IMR-90 (cell line): ENCODE results near the gene FOXK1. TPM values are rescaled to one million over a fixed set of nuclear protein-coding genes. Genes with fewer than 3 reads are reported as not detected.

Experiments used
- ATAC-seq: fragments of 200-7000 bp; cut with Tn5 transposase; 2 replicates; pipeline ENCODE4 v1.9.1; 2020; ENCODE audit warnings: low read depth, mild to moderate bottlenecking, moderate library complexity
- BruUV-seq: library from RNA; stranded (reverse); fragments of 400-500 nt; replicated peaks from 2 replicates; lab custom pipeline; 2021; lab: Mats Ljungman, UMichigan
- CTCF ChIA-PET: fragments of 300-600 bp; formaldehyde crosslinking; extraction: SDS; loops from one replicate; lab custom pipeline; 2021; ENCODE audit warnings: antibody characterized with exemption; lab: Yijun Ruan, JAX
- POLR2A ChIA-PET: fragments of 300-600 bp; sonication (Branson Sonifier 250); formaldehyde crosslinking; loops from one replicate; lab custom pipeline; 2022; ENCODE audit warnings: antibody characterized with exemption; ENCODE audit not compliant: unreplicated experiment; lab: Charles Lee
- DNase-seq: peaks from one replicate; pipeline ENCODE4 v3.0.0; 2013
- H2AFZ ChIP-seq: replicated peaks from 2 replicates; pipeline ENCODE3; 2013; ENCODE audit warnings: low read length, mild to moderate bottlenecking; ENCODE audit not compliant: poor library complexity
- H2AK5ac ChIP-seq: 2 replicates; pipeline ENCODE4 v1.6.1; 2013; ENCODE audit warnings: low read depth, low read length, inconsistent platforms
- H2AK9ac ChIP-seq: replicated peaks from 2 replicates; pipeline ENCODE3; 2013; ENCODE audit warnings: mild to moderate bottlenecking, low read depth, low read length, moderate library complexity; ENCODE audit not compliant: poor library complexity
- H2BK120ac ChIP-seq: 2 replicates; pipeline ENCODE4 v1.6.1; 2013; ENCODE audit warnings: low read depth, low read length, inconsistent platforms
- H2BK15ac ChIP-seq: 3 replicates; pipeline ENCODE4 v1.6.1; 2013; ENCODE audit warnings: low read depth, low read length, inconsistent platforms
- H2BK20ac ChIP-seq: 2 replicates; pipeline ENCODE4 v1.6.1; 2013; ENCODE audit warnings: low read depth, mild to moderate bottlenecking, inconsistent platforms, low read length, moderate library complexity
- H2BK5ac ChIP-seq: 2 replicates; pipeline ENCODE4 v1.6.1; 2013; ENCODE audit warnings: mild to moderate bottlenecking, low read depth, low read length, inconsistent platforms; ENCODE audit not compliant: poor library complexity, severe bottlenecking
- H3K14ac ChIP-seq: replicated peaks from 2 replicates; pipeline ENCODE4 v1.6.1; 2013; ENCODE audit warnings: low read depth, low read length, inconsistent platforms
- H3K18ac ChIP-seq: 2 replicates; pipeline ENCODE4 v1.6.1; 2013; ENCODE audit warnings: low read depth, low read length, control low read depth
- H3K23ac ChIP-seq: 2 replicates; pipeline ENCODE4 v1.6.1; 2013; ENCODE audit warnings: low read depth, low read length, inconsistent platforms
- H3K27ac ChIP-seq: 2 replicates; pipeline ENCODE4 v1.5.1; 2013; ENCODE audit warnings: mild to moderate bottlenecking, control low read depth, low read length; ENCODE audit not compliant: insufficient read depth
- H3K27me3 ChIP-seq: 2 replicates; pipeline ENCODE4 v1.6.1; 2013; ENCODE audit warnings: low read length; ENCODE audit not compliant: control insufficient read depth, insufficient read depth
- H3K36me3 ChIP-seq: 2 replicates; pipeline ENCODE4 v1.6.1; 2013; ENCODE audit warnings: low read length, mixed read lengths; ENCODE audit not compliant: control insufficient read depth, insufficient read depth
- H3K4ac ChIP-seq: 2 replicates; pipeline ENCODE4 v1.6.1; 2013; ENCODE audit warnings: low read depth, low read length, inconsistent platforms
- H3K4me1 ChIP-seq: 2 replicates; pipeline ENCODE4 v1.6.1; 2013; ENCODE audit warnings: low read length, mixed read lengths; ENCODE audit not compliant: control insufficient read depth, insufficient read depth
- H3K4me2 ChIP-seq: 2 replicates; pipeline ENCODE4 v1.6.1; 2013; ENCODE audit warnings: low read depth, mild to moderate bottlenecking, control low read depth, low read length, moderate library complexity
- H3K4me3 ChIP-seq: 2 replicates; pipeline ENCODE4 v1.5.1; 2013; ENCODE audit warnings: low read depth, mild to moderate bottlenecking, control low read depth, low read length, moderate library complexity; ENCODE audit not compliant: insufficient read depth
- H3K56ac ChIP-seq: 2 replicates; pipeline ENCODE4 v1.6.1; 2013; ENCODE audit warnings: low read length, inconsistent platforms; ENCODE audit not compliant: insufficient read depth; ENCODE audit errors: extremely low read depth
- H3K79me1 ChIP-seq, 2 experiments: 2 replicates each; pipeline ENCODE4 v1.6.1; 2013; ENCODE audit warnings: low read length in 2 of 2, inconsistent platforms in 1 of 2, low read depth in 1 of 2
- H3K9ac ChIP-seq: 2 replicates; pipeline ENCODE4 v1.6.1; 2013; ENCODE audit warnings: low read depth, low read length, control low read depth
- H3K9me1 ChIP-seq: 2 replicates; pipeline ENCODE4 v1.6.1; 2013; ENCODE audit warnings: low read length, inconsistent platforms; ENCODE audit not compliant: insufficient read depth
- H3K9me3 ChIP-seq: 2 replicates; pipeline ENCODE4 v1.6.1; 2013; ENCODE audit warnings: low read length; ENCODE audit not compliant: control insufficient read depth, insufficient read depth
- H4K20me1 ChIP-seq: 2 replicates; pipeline ENCODE4 v1.6.1; 2013; ENCODE audit warnings: low read length, inconsistent platforms; ENCODE audit not compliant: insufficient read depth
- H4K5ac ChIP-seq: 2 replicates; pipeline ENCODE4 v1.6.1; 2013; ENCODE audit warnings: mild to moderate bottlenecking, low read depth, low read length, control low read depth
- H4K8ac ChIP-seq, 2 experiments: 2 replicates each; pipeline ENCODE4 v1.6.1; 2013; ENCODE audit warnings: low read depth in 2 of 2, low read length in 2 of 2, control low read depth in 1 of 2, inconsistent platforms in 1 of 2
- H4K91ac ChIP-seq: 2 replicates; pipeline ENCODE4 v1.6.1; 2013; ENCODE audit warnings: low read depth, low read length, inconsistent platforms; ENCODE audit not compliant: insufficient read depth
- BHLHE40 ChIP-seq: fragments of 150-350 bp; IDR thresholded peaks from 2 replicates; pipeline ENCODE4 v1.6.1; 2016; ENCODE audit warnings: mild to moderate bottlenecking, low read depth, low read length
- CEBPB ChIP-seq: IDR thresholded peaks from 2 replicates; pipeline ENCODE4 v1.6.1; 2012; ENCODE audit warnings: low read depth, low read length, improper control_type of control experiment
- CTCF ChIP-seq: conservative IDR thresholded peaks from 2 replicates; pipeline ENCODE4 v1.5.1; 2012; ENCODE audit warnings: mild to moderate bottlenecking, low read depth, low read length, improper control_type of control experiment
- ELK1 ChIP-seq: fragments of 150-350 bp; IDR thresholded peaks from 2 replicates; pipeline ENCODE4 v1.6.1; 2016; ENCODE audit warnings: low read depth, mild to moderate bottlenecking, low read length, moderate library complexity, borderline replicate concordance
- FOS ChIP-seq: fragments of 150-350 bp; IDR thresholded peaks from 2 replicates; pipeline ENCODE4 v1.6.1; 2016; ENCODE audit warnings: low read depth, low read length
- MAFK ChIP-seq: IDR thresholded peaks from 2 replicates; pipeline ENCODE4 v1.6.1; 2012; ENCODE audit warnings: low read depth, low read length, improper control_type of control experiment
- MXI1 ChIP-seq: IDR thresholded peaks from 2 replicates; pipeline ENCODE4 v1.6.1; 2012; ENCODE audit warnings: low read depth, mild to moderate bottlenecking, low read length, moderate library complexity, borderline replicate concordance
- NFE2L2 ChIP-seq: fragments of 150-350 bp; IDR thresholded peaks from 2 replicates; pipeline ENCODE4 v1.6.1; 2016; ENCODE audit warnings: low read depth, mild to moderate bottlenecking, low read length
- POLR2A ChIP-seq: IDR thresholded peaks from 2 replicates; pipeline ENCODE4 v1.6.1; 2012; ENCODE audit warnings: mild to moderate bottlenecking, low read depth, low read length
- RAD21 ChIP-seq: IDR thresholded peaks from 2 replicates; pipeline ENCODE4 v1.6.1; 2012; ENCODE audit warnings: low read length, improper control_type of control experiment
- RCOR1 ChIP-seq: IDR thresholded peaks from 2 replicates; pipeline ENCODE4 v1.6.1; 2012; ENCODE audit warnings: mild to moderate bottlenecking, low read length, improper control_type of control experiment; ENCODE audit not compliant: insufficient replicate concordance
- RFX5 ChIP-seq: IDR thresholded peaks from 2 replicates; pipeline ENCODE4 v1.8.0; 2012; ENCODE audit warnings: low read depth, mild to moderate bottlenecking, low read length, moderate library complexity
- SMC3 ChIP-seq: fragments of 150-350 bp; IDR thresholded peaks from 2 replicates; pipeline ENCODE4 v1.6.1; 2016; ENCODE audit warnings: low read depth, mild to moderate bottlenecking, antibody characterized with exemption, low read length, moderate library complexity
- USF2 ChIP-seq: fragments of 150-350 bp; IDR thresholded peaks from 2 replicates; pipeline ENCODE4 v1.6.1; 2017; ENCODE audit warnings: mild to moderate bottlenecking, antibody characterized with exemption, low read length, low read depth
- WGBS, 2 experiments: methylation state at CpG; one replicate each; pipeline versions ENCODE4 v1.1.5 to v1.1.7; 2013; ENCODE audit warnings: missing lambda C conversion rate in 2 of 2; ENCODE audit not compliant: insufficient read length in 1 of 2; ENCODE audit errors: extremely low coverage in 2 of 2; 5-methylcytosine and 5-hydroxymethylcytosine counted together
- dilution Hi-C: fragments of 300-500 bp; cut with HindIII; formaldehyde crosslinking; loops from one replicate; pipeline ENCODE4 v1.14.3; 2018; ENCODE audit warnings: low sequenced_read_pairs; ENCODE audit not compliant: unreplicated experiment
- in situ Hi-C: fragments of 300-500 bp; cut with MboI; formaldehyde crosslinking; loops from 3 replicates; pipeline ENCODE4 v1.14.3; 2019; ENCODE audit warnings: low sequenced_read_pairs, inconsistent platforms, mixed read lengths
- intact Hi-C: fragments of 100-400 bp; cut with micrococcal nuclease; formaldehyde crosslinking; loops from 2 replicates; pipeline ENCODE4 v1.10.0; 2022
- polyA plus RNA-seq, 3 experiments: library from polyadenylated mRNA; depleted of rRNA; stranded (reverse); fragments of >200 nt; gene quantifications; 2 replicates each; pipeline ENCODE4 v1.2.3, GENCODE V29; 2012; ENCODE audit warnings: low replicate concordance in 1 of 3
- total RNA-seq: library from RNA; depleted of rRNA; stranded (reverse); fragments of >200 nt; gene quantifications from 2 replicates; pipeline ENCODE4 v1.2.3, GENCODE V29; 2012

The FOXK1 gene
- total and polyA plus RNA-seq, 2 of the 4 experiments (the other 2 are of a cell fraction): 4.3 to 8.8 TPM

DNA sequence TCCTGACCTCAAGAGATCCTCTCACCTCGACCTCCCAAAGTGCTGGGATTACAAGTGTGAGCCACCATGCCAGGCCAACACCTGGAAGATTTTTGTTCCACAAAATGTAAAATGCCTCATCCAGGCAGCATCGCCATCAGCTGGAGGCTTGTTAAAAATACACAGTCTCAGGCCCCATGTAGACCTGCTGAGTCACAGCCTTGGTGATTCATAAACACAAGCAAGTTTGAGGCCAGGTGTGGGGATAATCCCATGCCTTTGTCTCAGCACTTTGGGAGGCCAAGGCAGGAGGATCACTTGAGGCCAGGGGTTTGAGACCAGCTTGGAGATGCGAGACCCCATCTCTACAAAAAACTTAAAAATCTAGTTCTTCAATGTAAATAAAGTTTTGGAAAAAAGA lies 49.1 kb upstream of the FOXK1 start:
- H3K4me3 ChIP-seq: no peak overlapping the region
- no peaks in the 10 kb centered on the region for H3K79me1 ChIP-seq
- H3K27ac ChIP-seq: no peak overlapping the region
- intact Hi-C loops: loop anchor here (5.0 to 10.0 kb wide), 3 partner anchors 1148 to 1766 kb away; no protein-coding TSS in a partner anchor
- H3K56ac ChIP-seq: no peak overlapping the region
- H3K18ac ChIP-seq: no peak overlapping the region
- no TSS peak for BruUV-seq
- in situ Hi-C loops: loop anchor here (25.0 kb wide), 1 partner anchor 1771 kb away; no protein-coding TSS in a partner anchor
- H3K14ac ChIP-seq: no peak overlapping the region
- ATAC-seq (no peak), DNase-seq (peak; percentile 76)
- no peak overlapping the region for H4K5ac ChIP-seq
- dilution Hi-C loops: no loop called here
- WGBS, 2 experiments: no CpG with 5 or more reads among the region's 3 CpGs
- ChIA-PET CTCF (no interaction called here), POLR2A (no interaction called here)
- H3K4me1 ChIP-seq: peaks cover 4% of the 10 kb centered on the region; the same call in 1 of the 2 replicates
- H3K27me3 ChIP-seq: no peaks in the 10 kb centered on the region
- no peak overlapping the region for H4K8ac ChIP-seq
- no peaks in the 10 kb centered on the region for H3K36me3 ChIP-seq
- H2AK5ac ChIP-seq: no peak overlapping the region
- H3K4ac ChIP-seq: no peak overlapping the region
- no peak overlapping the region for H2BK120ac ChIP-seq
- no peak overlapping the region for H2BK5ac ChIP-seq
- H2AK9ac ChIP-seq: no peak overlapping the region
- H2AFZ ChIP-seq: peak overlapping the region; percentile 49
- no peak overlapping the region for H3K9ac ChIP-seq
- H3K9me3 ChIP-seq: no peaks in the 10 kb centered on the region
- no peak overlapping the region for H3K23ac ChIP-seq
- no peak overlapping the region; the same call in 2 of the 3 replicates for H2BK15ac ChIP-seq
- no peaks in the 10 kb centered on the region for H4K20me1 ChIP-seq
- H4K91ac ChIP-seq: no peak overlapping the region
- no peaks in the 10 kb centered on the region for H3K9me1 ChIP-seq
- no peak overlapping the region for H3K4me2 ChIP-seq
- no peak overlapping the region for H2BK20ac ChIP-seq
- TF ChIP-seq ELK1 (no peak), CEBPB (no peak), MAFK (no peak), FOS (peak; percentile 59; the same call in 1 of the 2 replicates), RFX5 (no peak), RCOR1 (no peak), POLR2A (no peak), NFE2L2 (peak; percentile 50; the same call in 1 of the 2 replicates), USF2 (no peak), RAD21 (no peak), BHLHE40 (no peak), SMC3 (no peak), CTCF (0 out of 2 replicates have a peak, but pooled peaks have one; percentile 23), MXI1 (no peak)
